Measurements from ENCODE around the gene DNAJC7.

DNA sequence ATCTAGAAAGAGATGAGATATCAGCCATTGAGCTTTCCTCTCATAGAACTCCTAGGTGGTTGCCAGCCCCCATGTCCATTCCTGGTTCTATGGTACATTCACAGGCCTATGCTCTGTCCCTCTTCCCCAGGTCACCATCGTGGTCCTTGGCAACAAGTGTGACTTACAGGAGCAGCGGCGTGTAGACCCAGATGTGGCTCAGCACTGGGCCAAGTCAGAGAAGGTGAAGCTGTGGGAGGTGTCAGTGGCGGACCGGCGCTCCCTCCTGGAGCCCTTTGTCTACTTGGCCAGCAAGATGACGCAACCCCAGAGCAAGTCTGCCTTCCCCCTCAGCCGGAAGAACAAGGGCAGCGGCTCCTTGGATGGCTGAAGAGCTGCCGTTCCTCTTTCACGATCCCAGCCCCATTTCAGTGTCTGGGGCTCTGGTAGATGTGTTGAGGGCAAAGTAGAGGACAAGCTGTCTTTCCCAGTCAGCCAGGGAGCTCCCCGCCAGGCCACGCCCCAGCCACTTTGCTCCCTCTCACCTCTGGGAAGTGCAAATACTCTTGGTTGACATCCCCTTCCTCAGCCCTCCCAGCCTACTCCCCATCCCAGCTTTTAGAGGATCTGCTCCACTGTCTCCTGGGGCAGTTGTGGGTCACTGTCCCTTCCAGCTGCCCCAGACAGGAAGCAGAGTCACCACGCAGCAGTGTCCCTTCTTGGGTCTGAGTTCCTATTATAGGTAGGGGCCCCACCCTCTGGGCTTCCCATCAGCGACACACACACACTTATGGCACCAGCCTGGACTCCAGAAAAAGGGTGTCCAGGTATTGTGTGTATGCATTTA lies 6.5 kb upstream of the DNAJC7 start:
- TF ChIP-seq, protein P1, sequence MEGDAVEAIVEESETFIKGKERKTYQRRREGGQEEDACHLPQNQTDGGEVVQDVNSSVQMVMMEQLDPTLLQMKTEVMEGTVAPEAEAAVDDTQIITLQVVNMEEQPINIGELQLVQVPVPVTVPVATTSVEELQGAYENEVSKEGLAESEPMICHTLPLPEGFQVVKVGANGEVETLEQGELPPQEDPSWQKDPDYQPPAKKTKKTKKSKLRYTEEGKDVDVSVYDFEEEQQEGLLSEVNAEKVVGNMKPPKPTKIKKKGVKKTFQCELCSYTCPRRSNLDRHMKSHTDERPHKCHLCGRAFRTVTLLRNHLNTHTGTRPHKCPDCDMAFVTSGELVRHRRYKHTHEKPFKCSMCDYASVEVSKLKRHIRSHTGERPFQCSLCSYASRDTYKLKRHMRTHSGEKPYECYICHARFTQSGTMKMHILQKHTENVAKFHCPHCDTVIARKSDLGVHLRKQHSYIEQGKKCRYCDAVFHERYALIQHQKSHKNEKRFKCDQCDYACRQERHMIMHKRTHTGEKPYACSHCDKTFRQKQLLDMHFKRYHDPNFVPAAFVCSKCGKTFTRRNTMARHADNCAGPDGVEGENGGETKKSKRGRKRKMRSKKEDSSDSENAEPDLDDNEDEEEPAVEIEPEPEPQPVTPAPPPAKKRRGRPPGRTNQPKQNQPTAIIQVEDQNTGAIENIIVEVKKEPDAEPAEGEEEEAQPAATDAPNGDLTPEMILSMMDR (IDR thresholded peaks at IDR 0.05): no peak
- no peak for TF ChIP-seq POLR2A (IDR thresholded peaks at IDR 0.05)
- TF ChIP-seq POLR2AphosphoS5 (IDR thresholded peaks at IDR 0.05): no peak
